Measurements from ENCODE around the gene GBF1.

DNA sequence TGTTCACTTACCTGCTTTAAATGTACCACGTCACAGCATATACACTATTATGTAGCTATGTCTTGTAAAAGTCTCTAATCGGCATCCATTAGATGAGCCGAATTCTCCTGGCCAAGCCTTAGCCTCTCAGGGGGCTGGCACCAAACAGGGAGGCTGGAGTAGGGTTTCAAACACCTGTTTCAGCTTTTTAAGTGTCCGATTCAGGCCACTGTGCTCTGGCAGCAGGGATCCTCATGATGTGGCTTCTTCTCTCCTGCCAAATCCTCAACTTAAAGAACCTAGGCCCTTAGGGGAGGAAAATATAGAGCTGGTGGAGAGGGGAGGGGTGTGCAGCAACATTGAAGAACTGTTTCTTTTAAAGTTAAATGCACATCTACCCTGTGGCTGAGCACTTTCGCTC, 81.7 kb downstream of the GBF1 start:
- no peak for TF ChIP-seq POLR2A (IDR thresholded peaks at IDR 0.05)
- TF ChIP-seq, protein P1, sequence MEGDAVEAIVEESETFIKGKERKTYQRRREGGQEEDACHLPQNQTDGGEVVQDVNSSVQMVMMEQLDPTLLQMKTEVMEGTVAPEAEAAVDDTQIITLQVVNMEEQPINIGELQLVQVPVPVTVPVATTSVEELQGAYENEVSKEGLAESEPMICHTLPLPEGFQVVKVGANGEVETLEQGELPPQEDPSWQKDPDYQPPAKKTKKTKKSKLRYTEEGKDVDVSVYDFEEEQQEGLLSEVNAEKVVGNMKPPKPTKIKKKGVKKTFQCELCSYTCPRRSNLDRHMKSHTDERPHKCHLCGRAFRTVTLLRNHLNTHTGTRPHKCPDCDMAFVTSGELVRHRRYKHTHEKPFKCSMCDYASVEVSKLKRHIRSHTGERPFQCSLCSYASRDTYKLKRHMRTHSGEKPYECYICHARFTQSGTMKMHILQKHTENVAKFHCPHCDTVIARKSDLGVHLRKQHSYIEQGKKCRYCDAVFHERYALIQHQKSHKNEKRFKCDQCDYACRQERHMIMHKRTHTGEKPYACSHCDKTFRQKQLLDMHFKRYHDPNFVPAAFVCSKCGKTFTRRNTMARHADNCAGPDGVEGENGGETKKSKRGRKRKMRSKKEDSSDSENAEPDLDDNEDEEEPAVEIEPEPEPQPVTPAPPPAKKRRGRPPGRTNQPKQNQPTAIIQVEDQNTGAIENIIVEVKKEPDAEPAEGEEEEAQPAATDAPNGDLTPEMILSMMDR (IDR thresholded peaks at IDR 0.05): no peak
